ENCODE data around the gene BIRC6.

DNA sequence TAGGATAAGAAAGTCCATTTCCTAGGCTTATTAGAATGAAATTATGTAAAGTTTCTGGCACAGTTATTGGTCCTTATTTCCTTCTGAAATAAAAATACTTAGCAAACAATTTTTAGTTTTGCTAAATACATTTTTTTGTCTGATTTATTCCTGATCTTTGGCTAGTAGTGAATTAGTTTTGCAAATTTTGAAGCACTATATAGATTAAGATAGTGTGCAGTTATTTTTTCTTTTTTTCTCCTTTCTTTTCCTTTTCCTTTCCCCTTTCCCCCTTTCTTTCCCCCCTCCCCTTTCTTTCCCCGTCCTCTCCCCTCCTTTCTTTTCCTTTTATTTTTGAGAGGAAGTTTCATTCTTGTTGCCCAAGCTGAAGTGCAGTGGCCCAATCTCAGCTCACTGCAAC lies 59.7 kb downstream of the BIRC6 start:
- TF ChIP-seq, protein P1, sequence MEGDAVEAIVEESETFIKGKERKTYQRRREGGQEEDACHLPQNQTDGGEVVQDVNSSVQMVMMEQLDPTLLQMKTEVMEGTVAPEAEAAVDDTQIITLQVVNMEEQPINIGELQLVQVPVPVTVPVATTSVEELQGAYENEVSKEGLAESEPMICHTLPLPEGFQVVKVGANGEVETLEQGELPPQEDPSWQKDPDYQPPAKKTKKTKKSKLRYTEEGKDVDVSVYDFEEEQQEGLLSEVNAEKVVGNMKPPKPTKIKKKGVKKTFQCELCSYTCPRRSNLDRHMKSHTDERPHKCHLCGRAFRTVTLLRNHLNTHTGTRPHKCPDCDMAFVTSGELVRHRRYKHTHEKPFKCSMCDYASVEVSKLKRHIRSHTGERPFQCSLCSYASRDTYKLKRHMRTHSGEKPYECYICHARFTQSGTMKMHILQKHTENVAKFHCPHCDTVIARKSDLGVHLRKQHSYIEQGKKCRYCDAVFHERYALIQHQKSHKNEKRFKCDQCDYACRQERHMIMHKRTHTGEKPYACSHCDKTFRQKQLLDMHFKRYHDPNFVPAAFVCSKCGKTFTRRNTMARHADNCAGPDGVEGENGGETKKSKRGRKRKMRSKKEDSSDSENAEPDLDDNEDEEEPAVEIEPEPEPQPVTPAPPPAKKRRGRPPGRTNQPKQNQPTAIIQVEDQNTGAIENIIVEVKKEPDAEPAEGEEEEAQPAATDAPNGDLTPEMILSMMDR (IDR thresholded peaks at IDR 0.05), result no peak
- TF ChIP-seq POLR2A (IDR thresholded peaks at IDR 0.05), result no peak

Data from heart left ventricle (tissue), 13 donors.